Measurements from ENCODE around the gene PHLDB3. TPM values are rescaled to one million over a fixed set of nuclear protein-coding genes. Genes with fewer than 3 reads are reported as not detected.
A peak's percentile ranks its signal among the peaks of the same experiment; 100 is the strongest.

Gene PHLDB3
- total and polyA plus RNA-seq, 10 donors = 8.0 to 23.0 (median 16.1) TPM

GRCh38 chr19:43545981-43546380, 41.4 kb upstream of the PHLDB3 start:
- H3K9me3 ChIP-seq = no peaks in the 10 kb centered on the region
- TF ChIP-seq POLR2AphosphoS5 (IDR thresholded peaks at IDR 0.05) (no peak), CTCF (IDR thresholded peaks at IDR 0.05 in 8 of 11, conservative IDR thresholded peaks at IDR 0.05 in 3 of 11) (no peak), POLR2A (IDR thresholded peaks at IDR 0.05) (no peak)
- intact Hi-C loops (cut with DNase I; ENCODE audit: low total_unique reads) = no loop called here
- WGBS, 5 donors = 82 to 100% (median 85%) methylated on average over 2 of the region's 2 CpGs
- no peak overlapping the region for H3K27ac ChIP-seq
- no peaks in the 10 kb centered on the region for H3K27me3 ChIP-seq (replicated peaks in 1 of 7)
- H3K36me3 ChIP-seq = peaks cover 3 to 96% (median 63%) of the 10 kb centered on the region in 6 donors
- no peaks in the 10 kb centered on the region for H3K4me1 ChIP-seq
- DNase-seq = peak; percentile 44
- H3K4me3 ChIP-seq = no peak overlapping the region

GRCh38 chr19:43545276-43545675, 40.7 kb upstream of the PHLDB3 start:
- no peaks in the 10 kb centered on the region for H3K9me3 ChIP-seq
- no peaks in the 10 kb centered on the region for H3K4me1 ChIP-seq
- WGBS, 5 donors = 87 to 94% (median 91%) methylated on average over 5 of the region's 5 CpGs
- no peaks in the 10 kb centered on the region for H3K27me3 ChIP-seq (replicated peaks in 1 of 7)
- TF ChIP-seq POLR2A (IDR thresholded peaks at IDR 0.05) = no peak
- TF ChIP-seq POLR2AphosphoS5 (IDR thresholded peaks at IDR 0.05) = no peak
- no peak for TF ChIP-seq CTCF (IDR thresholded peaks at IDR 0.05 in 8 of 11, conservative IDR thresholded peaks at IDR 0.05 in 3 of 11)
- intact Hi-C loops (cut with DNase I; ENCODE audit: low total_unique reads) = no loop called here
- no peak overlapping the region for H3K27ac ChIP-seq
- H3K36me3 ChIP-seq = peaks cover 3 to 96% (median 63%) of the 10 kb centered on the region in 6 donors
- peak; percentile 48 for DNase-seq
- H3K4me3 ChIP-seq = no peak overlapping the region

- Histone ChIP-seq H3K27ac (no peak overlapping the region), H3K9me3 (peaks cover 0 to 7% (median 6%) of the 10 kb centered on the region in 8 donors), H3K27me3 (replicated peaks in 1 of 7) (no peaks in the 10 kb centered on the region), H3K4me1 (no peaks in the 10 kb centered on the region), H3K4me3 (no peak overlapping the region), H3K36me3 (peaks cover 3 to 96% (median 63%) of the 10 kb centered on the region in 6 donors)
- TF ChIP-seq CTCF (IDR thresholded peaks at IDR 0.05 in 8 of 11, conservative IDR thresholded peaks at IDR 0.05 in 3 of 11) (no peak), POLR2AphosphoS5 (IDR thresholded peaks at IDR 0.05) (no peak), POLR2A (IDR thresholded peaks at IDR 0.05) (no peak)
- WGBS, 5 donors = 95 to 98% (median 96%) methylated on average over 9 of the region's 9 CpGs
- intact Hi-C loops (cut with DNase I; ENCODE audit: low total_unique reads) = no loop called here
- DNase-seq = no peak
Observed at GRCh38 chr19:43544077-43544476, 39.5 kb upstream of the PHLDB3 start.

GRCh38 chr19:43541920-43542650, 37.5 kb upstream of the PHLDB3 start:
- peaks cover 0 to 17% (median 14%) of the 10 kb centered on the region in 8 donors for H3K9me3 ChIP-seq
- peak; percentile 9 for DNase-seq
- no peaks in the 10 kb centered on the region for H3K4me1 ChIP-seq
- H3K27ac ChIP-seq = no peak overlapping the region
- no peak for TF ChIP-seq CTCF (IDR thresholded peaks at IDR 0.05 in 8 of 11, conservative IDR thresholded peaks at IDR 0.05 in 3 of 11)
- TF ChIP-seq POLR2A (IDR thresholded peaks at IDR 0.05) = no peak
- no peak for TF ChIP-seq POLR2AphosphoS5 (IDR thresholded peaks at IDR 0.05)
- no peaks in the 10 kb centered on the region for H3K27me3 ChIP-seq (replicated peaks in 1 of 7)
- H3K4me3 ChIP-seq = no peak overlapping the region
- H3K36me3 ChIP-seq = peaks cover 3 to 100% (median 75%) of the 10 kb centered on the region in 6 donors
- 96 to 98% (median 97%) methylated on average over 5 of the region's 5 CpGs for WGBS, 5 donors
- intact Hi-C loops (cut with DNase I; ENCODE audit: low total_unique reads) = no loop called here
